H9 (cell line): ENCODE measurements around the gene LMF2. TPM values are rescaled to one million over a fixed set of nuclear protein-coding genes. Genes with fewer than 3 reads are reported as not detected.

Experiments
- DNase-seq: peaks from one replicate; pipeline ENCODE4 v3.0.0-alpha.2; 2017
- H2AFZ ChIP-seq: one replicate; pipeline ENCODE4 v1.6.1; 2013; ENCODE audit warnings: mild to moderate bottlenecking, low read length, control low read depth, moderate library complexity
- H2AK5ac ChIP-seq: 2 replicates; pipeline ENCODE4 v1.6.1; 2013; ENCODE audit warnings: low read length, control low read depth, mixed read lengths; ENCODE audit not compliant: insufficient read length
- H2BK120ac ChIP-seq: one replicate; pipeline ENCODE4 v1.6.1; 2013; ENCODE audit warnings: low read depth, mild to moderate bottlenecking, low read length, control low read depth, inconsistent platforms; ENCODE audit not compliant: poor library complexity, severe bottlenecking
- H2BK12ac ChIP-seq: 2 replicates; pipeline ENCODE4 v1.6.1; 2013; ENCODE audit warnings: low read length, control low read depth, mixed read lengths, low read depth; ENCODE audit not compliant: insufficient read length
- H2BK15ac ChIP-seq: 2 replicates; pipeline ENCODE4 v1.6.1; 2013; ENCODE audit warnings: low read depth, low read length, control low read depth
- H2BK20ac ChIP-seq: one replicate; pipeline ENCODE4 v1.6.1; 2013; ENCODE audit warnings: low read depth, mild to moderate bottlenecking, low read length, control low read depth, inconsistent platforms; ENCODE audit not compliant: poor library complexity, severe bottlenecking
- H2BK5ac ChIP-seq: 2 replicates; pipeline ENCODE4 v1.6.1; 2013; ENCODE audit warnings: low read length, control low read depth, mixed read lengths; ENCODE audit not compliant: insufficient read length
- H3K14ac ChIP-seq: 2 replicates; pipeline ENCODE4 v1.6.1; 2013; ENCODE audit warnings: low read length, control low read depth; ENCODE audit not compliant: insufficient read depth
- H3K18ac ChIP-seq: 2 replicates; pipeline ENCODE4 v1.6.1; 2013; ENCODE audit warnings: low read depth, mild to moderate bottlenecking, mixed read lengths, low read length, control low read depth; ENCODE audit not compliant: insufficient read length
- H3K23ac ChIP-seq: 2 replicates; pipeline ENCODE4 v1.6.1; 2013; ENCODE audit warnings: low read length, control low read depth, mixed read lengths, low read depth; ENCODE audit not compliant: insufficient read length
- H3K23me2 ChIP-seq: 2 replicates; pipeline ENCODE4 v1.6.1; 2013; ENCODE audit warnings: low read depth, mild to moderate bottlenecking, mixed read lengths, low read length, control low read depth; ENCODE audit not compliant: insufficient read length, poor library complexity, severe bottlenecking
- H3K27ac ChIP-seq: 2 replicates; pipeline ENCODE4 v1.5.1; 2013; ENCODE audit warnings: low read length, control low read depth, mixed read lengths, low read depth; ENCODE audit not compliant: insufficient read length
- H3K27me3 ChIP-seq: 2 replicates; pipeline ENCODE4 v1.6.1; 2013; ENCODE audit warnings: low read length, control low read depth, inconsistent platforms; ENCODE audit not compliant: insufficient read depth
- H3K4ac ChIP-seq: 2 replicates; pipeline ENCODE4 v1.6.1; 2013; ENCODE audit warnings: low read depth, mild to moderate bottlenecking, control low read depth, inconsistent platforms, low read length, moderate library complexity
- H3K4me1 ChIP-seq: 2 replicates; pipeline ENCODE4 v1.6.1; 2013; ENCODE audit warnings: low read length, control low read depth, inconsistent platforms; ENCODE audit not compliant: insufficient read depth
- H3K4me2 ChIP-seq: 2 replicates; pipeline ENCODE4 v1.6.1; 2013; ENCODE audit warnings: low read length, control low read depth, mixed read lengths; ENCODE audit not compliant: insufficient read length, insufficient read depth
- H3K56ac ChIP-seq: 2 replicates; pipeline ENCODE4 v1.6.1; 2013; ENCODE audit warnings: low read depth, mild to moderate bottlenecking, mixed read lengths, low read length, control low read depth; ENCODE audit not compliant: insufficient read length
- H3K79me1 ChIP-seq: 2 replicates; pipeline ENCODE4 v1.6.1; 2013; ENCODE audit warnings: low read depth, mild to moderate bottlenecking, moderate library complexity, low read length, control low read depth, inconsistent platforms; ENCODE audit not compliant: insufficient read depth, poor library complexity, severe bottlenecking
- H3K79me2 ChIP-seq: 2 replicates; pipeline ENCODE4 v1.6.1; 2013; ENCODE audit warnings: low read length, control low read depth, inconsistent platforms; ENCODE audit not compliant: insufficient read depth
- H3K9ac ChIP-seq: 2 replicates; pipeline ENCODE4 v1.6.1; 2013; ENCODE audit warnings: low read length, control low read depth, mixed read lengths; ENCODE audit not compliant: insufficient read length; ENCODE audit errors: extremely low read depth
- H3K9me3 ChIP-seq: one replicate; pipeline ENCODE4 v1.6.1; 2013; ENCODE audit warnings: low read depth, low read length, inconsistent platforms; ENCODE audit not compliant: control insufficient read depth
- H3T11ph ChIP-seq: one replicate; pipeline ENCODE4 v1.6.1; 2013; ENCODE audit warnings: mild to moderate bottlenecking, low read length, control low read depth, inconsistent platforms
- H4K20me1 ChIP-seq: one replicate; pipeline ENCODE4 v1.6.1; 2013; ENCODE audit not compliant: control insufficient read depth, insufficient read length, insufficient read depth
- H4K5ac ChIP-seq: 2 replicates; pipeline ENCODE4 v1.6.1; 2013; ENCODE audit warnings: low read depth, mild to moderate bottlenecking, mixed read lengths, low read length, control low read depth; ENCODE audit not compliant: insufficient read length
- H4K8ac ChIP-seq: replicated peaks from 2 replicates; pipeline ENCODE4 v1.6.1; 2013; ENCODE audit warnings: low read length, control low read depth, mixed read lengths, low read depth; ENCODE audit not compliant: insufficient read length
- H4K91ac ChIP-seq: 2 replicates; pipeline ENCODE4 v1.6.1; 2013; ENCODE audit warnings: low read depth, mild to moderate bottlenecking, moderate library complexity, mixed read lengths, low read length, control low read depth; ENCODE audit not compliant: insufficient read length
- H3K27ac Mint-ChIP-seq, 3 experiments: 2 replicates in 2 of 3; 3 replicates in 1 of 3; pipeline ENCODE4 v1.8.0; 2020 to 2021; ENCODE audit warnings: mixed read lengths in 3 of 3, mild to moderate bottlenecking in 1 of 3, moderate library complexity in 1 of 3
- H3K27me3 Mint-ChIP-seq: 2 replicates; pipeline ENCODE4 v1.8.0; 2021; ENCODE audit warnings: low read depth, mild to moderate bottlenecking, moderate library complexity, mixed read lengths
- H3K36me3 Mint-ChIP-seq, 3 experiments: 2 replicates in 2 of 3; 3 replicates in 1 of 3; pipeline ENCODE4 v1.8.0; 2020 to 2021; ENCODE audit warnings: low read depth in 3 of 3, mixed read lengths in 3 of 3; ENCODE audit not compliant: insufficient read depth in 1 of 3
- H3K4me1 Mint-ChIP-seq, 2 experiments: 2 replicates each; pipeline ENCODE4 v1.8.0; 2020; ENCODE audit warnings: mixed read lengths in 2 of 2
- H3K4me3 Mint-ChIP-seq, 2 experiments: 2 replicates in 1 of 2; 3 replicates in 1 of 2; pipeline ENCODE4 v1.8.0; 2020 to 2021; ENCODE audit warnings: mild to moderate bottlenecking in 2 of 2, mixed read lengths in 2 of 2, moderate library complexity in 1 of 2
- H3K9me3 Mint-ChIP-seq, 2 experiments: 2 replicates in 1 of 2; 3 replicates in 1 of 2; pipeline ENCODE4 v1.8.0; 2020; ENCODE audit warnings: mild to moderate bottlenecking in 2 of 2, mixed read lengths in 2 of 2, moderate library complexity in 1 of 2
- CTCF ChIP-seq: fragments of 200-600 bp; sonication (generic); conservative IDR thresholded peaks from 3 replicates; pipeline ENCODE4 v1.8.0; 2021; ENCODE audit warnings: antibody characterized with exemption, mild to moderate bottlenecking
- WGBS: extraction: QIAGEN DNeasy Blood & Tissue Kit; methylation state at CpG from one replicate; pipeline ENCODE4 v1.1.7; 2013; ENCODE audit warnings: missing lambda C conversion rate, low lambda C conversion rate, mixed read lengths; ENCODE audit not compliant: insufficient read length; ENCODE audit errors: extremely low coverage; 5-methylcytosine and 5-hydroxymethylcytosine counted together
- total RNA-seq: library from RNA; stranded (reverse); gene quantifications from 2 replicates; pipeline ENCODE4 v1.2.1, GENCODE V29; 2021

The LMF2 gene
- total RNA-seq, 1 experiment from 2014 or later: 43.6 TPM

- no peaks in the 10 kb centered on the region for H4K20me1 ChIP-seq
- no peak overlapping the region for H2BK5ac ChIP-seq
- DNase-seq: no peak
- Mint-ChIP-seq H3K27me3 (peaks cover 40% of the 10 kb centered on the region), H3K9me3 (no peaks in the 10 kb centered on the region; a peak in 1 of 5 replicates), H3K27ac (no peak overlapping the region), H3K4me1 (peaks cover 0 to 3% of the 10 kb centered on the region in 2 experiments; a peak in 1 of 4 replicates), H3K4me3 (no peak overlapping the region), H3K36me3 (no peaks in the 10 kb centered on the region)
- H3K18ac ChIP-seq: no peak overlapping the region
- WGBS: no CpG with 5 or more reads among the region's 78 CpGs
- no peak overlapping the region for H3K56ac ChIP-seq
- H3K27ac ChIP-seq: no peak overlapping the region
- no peak overlapping the region for H2BK12ac ChIP-seq
- H2BK20ac ChIP-seq: no peak overlapping the region
- no peak overlapping the region for H3K4ac ChIP-seq
- no peak overlapping the region for H2AK5ac ChIP-seq
- H4K5ac ChIP-seq: no peak overlapping the region
- no peak overlapping the region for H2BK15ac ChIP-seq
- H4K91ac ChIP-seq: no peak overlapping the region
- no peaks in the 10 kb centered on the region for H3K79me2 ChIP-seq
- no peaks in the 10 kb centered on the region for H3K4me1 ChIP-seq
- H2AFZ ChIP-seq: no peak overlapping the region
- no peak overlapping the region for H3T11ph ChIP-seq
- no peak overlapping the region for H3K4me2 ChIP-seq
- no peak for TF ChIP-seq CTCF
- H3K23ac ChIP-seq: no peak overlapping the region
- no peak overlapping the region for H3K14ac ChIP-seq
- no peak overlapping the region for H3K9ac ChIP-seq
- H2BK120ac ChIP-seq: no peak overlapping the region
- no peaks in the 10 kb centered on the region; the same call in 1 of the 2 replicates for H3K27me3 ChIP-seq
- no peaks in the 10 kb centered on the region for H3K79me1 ChIP-seq
- no peak overlapping the region for H4K8ac ChIP-seq
- no peaks in the 10 kb centered on the region for H3K9me3 ChIP-seq
- peaks cover 2% of the 10 kb centered on the region for H3K23me2 ChIP-seq
Measured at GRCh38 chr22:50546326-50547262, 39.1 kb upstream of the LMF2 start.
